ENCODE measurements around the gene UNC45B.
"Not testable (repeated sequence)": the region's sequence is repeated elsewhere in the genome, so short reads cannot be mapped to it uniquely, and the experiment has no call there.

UNC45B gene

DNA sequence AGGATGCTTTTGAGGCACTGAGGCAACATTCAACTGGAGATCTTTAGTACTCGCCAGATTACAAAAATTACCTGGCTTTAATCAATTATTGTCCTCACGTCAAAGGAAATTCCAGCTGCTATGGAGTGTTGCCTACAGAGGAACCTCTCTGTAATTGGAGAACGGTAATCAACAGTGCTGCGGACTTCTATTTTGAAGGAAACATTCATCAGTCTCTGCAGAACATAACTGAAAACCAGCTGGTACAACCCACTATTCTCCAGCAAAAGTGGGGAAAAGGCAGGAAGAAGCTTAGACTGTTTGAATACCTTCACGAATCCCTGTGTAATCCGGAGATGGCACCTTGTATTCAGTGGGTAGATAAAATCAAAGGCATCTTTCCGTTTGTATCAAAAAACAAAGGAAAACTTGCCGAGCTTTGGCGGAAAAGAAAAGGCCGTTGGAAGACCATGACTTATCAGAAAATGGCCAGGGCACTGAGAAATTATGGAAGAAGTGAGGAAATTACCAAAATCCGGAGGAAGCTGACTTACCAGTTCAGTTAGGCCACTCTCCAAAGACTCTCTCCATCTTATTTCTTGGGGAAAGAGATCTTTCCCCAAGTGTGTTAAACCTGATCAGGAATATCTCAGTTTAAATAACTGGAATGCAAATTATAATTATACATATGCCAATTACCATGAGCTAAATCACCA, 43.5 kb downstream of the UNC45B start:
- DNase-seq = no peak
- TF ChIP-seq, protein P1, sequence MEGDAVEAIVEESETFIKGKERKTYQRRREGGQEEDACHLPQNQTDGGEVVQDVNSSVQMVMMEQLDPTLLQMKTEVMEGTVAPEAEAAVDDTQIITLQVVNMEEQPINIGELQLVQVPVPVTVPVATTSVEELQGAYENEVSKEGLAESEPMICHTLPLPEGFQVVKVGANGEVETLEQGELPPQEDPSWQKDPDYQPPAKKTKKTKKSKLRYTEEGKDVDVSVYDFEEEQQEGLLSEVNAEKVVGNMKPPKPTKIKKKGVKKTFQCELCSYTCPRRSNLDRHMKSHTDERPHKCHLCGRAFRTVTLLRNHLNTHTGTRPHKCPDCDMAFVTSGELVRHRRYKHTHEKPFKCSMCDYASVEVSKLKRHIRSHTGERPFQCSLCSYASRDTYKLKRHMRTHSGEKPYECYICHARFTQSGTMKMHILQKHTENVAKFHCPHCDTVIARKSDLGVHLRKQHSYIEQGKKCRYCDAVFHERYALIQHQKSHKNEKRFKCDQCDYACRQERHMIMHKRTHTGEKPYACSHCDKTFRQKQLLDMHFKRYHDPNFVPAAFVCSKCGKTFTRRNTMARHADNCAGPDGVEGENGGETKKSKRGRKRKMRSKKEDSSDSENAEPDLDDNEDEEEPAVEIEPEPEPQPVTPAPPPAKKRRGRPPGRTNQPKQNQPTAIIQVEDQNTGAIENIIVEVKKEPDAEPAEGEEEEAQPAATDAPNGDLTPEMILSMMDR (IDR thresholded peaks at IDR 0.05; ENCODE audit: low read length) = no peak
- TF ChIP-seq EZH2phosphoT487 (IDR thresholded peaks at IDR 0.05; ENCODE audit: low read length) (no peak), EZH2 (optimal IDR thresholded peaks at IDR 0.05; ENCODE audit: low read depth, low read length) (no peak)
- H3K4me1 ChIP-seq (ENCODE audit: low read length) = no peaks in the 10 kb centered on the region
- no peak overlapping the region for H3K27ac ChIP-seq (ENCODE audit: low read length)
- H3K36me3 ChIP-seq (replicated peaks; ENCODE audit: insufficient read depth, low read length) = no peaks in the 10 kb centered on the region
- no peaks in the 10 kb centered on the region for H3K79me2 ChIP-seq (ENCODE audit: low read length)
- H2AFZ ChIP-seq (ENCODE audit: low read length) = no peak overlapping the region
- 0 out of 2 replicates have a peak, but pooled peaks cover 4% of the 10 kb centered on the region for H3K27me3 ChIP-seq (replicated peaks; ENCODE audit: insufficient read depth, low read length)
- H3F3A ChIP-seq (ENCODE audit: insufficient read depth, low read length) = no peaks in the 10 kb centered on the region
- no peaks in the 10 kb centered on the region for H3K9me3 ChIP-seq (replicated peaks; ENCODE audit: insufficient read depth, low read length)
- no peak overlapping the region for H3K9ac ChIP-seq (ENCODE audit: low read length)
- no peak overlapping the region for H3K4me2 ChIP-seq (ENCODE audit: low read depth, low read length)
- H4K20me1 ChIP-seq (ENCODE audit: insufficient read depth, low read length) = no peaks in the 10 kb centered on the region
- no peaks in the 10 kb centered on the region for H3K9me2 ChIP-seq (replicated peaks; ENCODE audit: insufficient read depth, low read length)
- no peak overlapping the region for H3K4me3 ChIP-seq (ENCODE audit: low read length)

DNA sequence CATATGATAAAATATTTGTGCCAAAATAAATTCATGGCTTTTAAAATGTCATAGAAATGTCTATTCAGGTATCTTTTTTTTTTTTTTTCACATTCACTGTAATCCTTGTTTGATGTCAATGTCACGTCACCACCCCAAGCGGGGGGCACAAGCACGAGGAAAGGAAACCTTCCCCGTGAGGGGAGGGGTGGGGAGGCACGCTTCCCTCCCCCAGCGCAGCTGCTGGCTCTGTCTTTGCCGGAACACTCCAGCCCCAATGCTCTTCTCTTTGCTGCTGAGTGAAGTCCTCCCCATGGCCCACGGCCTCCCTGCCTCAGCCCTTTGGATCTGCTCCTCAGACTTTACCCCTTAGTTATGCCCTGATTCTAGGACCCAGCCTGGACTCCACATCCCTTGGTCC, 45.1 kb downstream of the UNC45B start:
- no peaks in the 10 kb centered on the region for H3K79me2 ChIP-seq (ENCODE audit: low read length)
- H3F3A ChIP-seq (ENCODE audit: insufficient read depth, low read length) = no peaks in the 10 kb centered on the region
- H3K27ac ChIP-seq (ENCODE audit: low read length) = no peak overlapping the region
- no peak overlapping the region for H3K4me3 ChIP-seq (ENCODE audit: low read length)
- H3K9me2 ChIP-seq (replicated peaks; ENCODE audit: insufficient read depth, low read length) = no peaks in the 10 kb centered on the region
- H2AFZ ChIP-seq (ENCODE audit: low read length) = no peak overlapping the region
- H3K27me3 ChIP-seq (replicated peaks; ENCODE audit: insufficient read depth, low read length) = 0 out of 2 replicates have a peak, but pooled peaks cover 4% of the 10 kb centered on the region
- H3K36me3 ChIP-seq (replicated peaks; ENCODE audit: insufficient read depth, low read length) = no peaks in the 10 kb centered on the region
- TF ChIP-seq, protein P1 (IDR thresholded peaks at IDR 0.05; ENCODE audit: low read length) = no peak
- TF ChIP-seq EZH2 (optimal IDR thresholded peaks at IDR 0.05; ENCODE audit: low read depth, low read length) = no peak
- no peak for TF ChIP-seq EZH2phosphoT487 (IDR thresholded peaks at IDR 0.05; ENCODE audit: low read length)
- no peaks in the 10 kb centered on the region for H3K4me1 ChIP-seq (ENCODE audit: low read length)
- no peaks in the 10 kb centered on the region for H3K9me3 ChIP-seq (replicated peaks; ENCODE audit: insufficient read depth, low read length)
- no peaks in the 10 kb centered on the region for H4K20me1 ChIP-seq (ENCODE audit: insufficient read depth, low read length)
- H3K4me2 ChIP-seq (ENCODE audit: low read depth, low read length) = no peak overlapping the region
- no peak for DNase-seq
- H3K9ac ChIP-seq (ENCODE audit: low read length) = no peak overlapping the region

DNA sequence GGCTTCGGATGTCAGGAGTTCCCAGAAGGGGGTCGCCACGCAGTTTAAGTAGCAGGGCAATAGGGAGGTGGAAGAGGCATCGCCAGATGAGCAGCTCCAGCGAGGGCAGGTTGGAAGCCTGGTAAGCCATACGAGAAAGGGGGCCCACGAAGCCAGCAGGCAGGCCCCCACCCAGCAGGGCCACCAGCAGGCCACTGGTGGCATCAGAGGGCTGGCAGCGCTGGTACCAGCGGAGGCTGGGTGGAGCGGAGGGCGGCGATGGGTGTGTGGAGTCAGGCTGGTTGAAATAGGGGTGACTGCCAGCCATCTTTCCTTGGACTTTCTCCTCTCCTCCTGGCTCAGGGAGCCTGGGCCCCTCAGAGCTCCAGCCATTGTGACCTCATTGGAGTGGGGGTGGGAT, 46.4 kb downstream of the UNC45B start, which contains the start of gene SLC35G3:
Gene SLC35G3, minus strand, starts transcription at position 393 of the 400 bp plus-strand sequence. Its CDS starts 86 bp downstream, at position 307.
- H3K9me2 ChIP-seq (replicated peaks; ENCODE audit: insufficient read depth, low read length); H3K9me3 ChIP-seq (replicated peaks; ENCODE audit: insufficient read depth, low read length); H3K4me2 ChIP-seq (ENCODE audit: low read depth, low read length); H3K9ac ChIP-seq (ENCODE audit: low read length); H3K27me3 ChIP-seq (replicated peaks; ENCODE audit: insufficient read depth, low read length); DNase-seq; H3K4me3 ChIP-seq (ENCODE audit: low read length); H3K27ac ChIP-seq (ENCODE audit: low read length); H3K79me2 ChIP-seq (ENCODE audit: low read length); H3F3A ChIP-seq (ENCODE audit: insufficient read depth, low read length); H3K4me1 ChIP-seq (ENCODE audit: low read length); H2AFZ ChIP-seq (ENCODE audit: low read length); H3K36me3 ChIP-seq (replicated peaks; ENCODE audit: insufficient read depth, low read length); H4K20me1 ChIP-seq (ENCODE audit: insufficient read depth, low read length): not testable (repeated sequence)

DNA sequence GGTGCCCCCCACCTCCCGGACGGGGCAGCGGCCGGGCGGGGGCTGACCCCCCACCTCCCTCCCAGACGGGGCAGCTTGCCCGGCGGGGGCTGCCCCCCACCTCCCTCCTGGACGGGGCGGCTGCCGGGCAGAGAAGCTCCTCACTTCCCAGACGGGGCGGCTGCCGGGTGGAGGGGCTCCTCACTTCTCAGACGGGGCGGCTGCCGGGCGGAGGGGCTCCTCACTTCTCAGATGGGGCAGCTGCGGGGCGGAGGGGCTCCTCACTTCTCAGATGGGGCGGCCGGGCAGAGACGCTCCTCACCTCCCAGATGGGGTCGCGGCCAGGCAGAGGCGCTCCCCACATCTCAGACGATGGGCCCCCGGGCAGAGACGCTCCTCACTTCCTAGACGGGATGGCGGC, 47.4 kb downstream of the UNC45B start:
- H3K9me2 ChIP-seq (replicated peaks; ENCODE audit: insufficient read depth, low read length); H3K9ac ChIP-seq (ENCODE audit: low read length); H3K4me3 ChIP-seq (ENCODE audit: low read length); H3K79me2 ChIP-seq (ENCODE audit: low read length); H3K4me1 ChIP-seq (ENCODE audit: low read length); H3K4me2 ChIP-seq (ENCODE audit: low read depth, low read length); H3K27me3 ChIP-seq (replicated peaks; ENCODE audit: insufficient read depth, low read length); H4K20me1 ChIP-seq (ENCODE audit: insufficient read depth, low read length); H2AFZ ChIP-seq (ENCODE audit: low read length); H3K27ac ChIP-seq (ENCODE audit: low read length); DNase-seq; H3K36me3 ChIP-seq (replicated peaks; ENCODE audit: insufficient read depth, low read length); H3F3A ChIP-seq (ENCODE audit: insufficient read depth, low read length); H3K9me3 ChIP-seq (replicated peaks; ENCODE audit: insufficient read depth, low read length): not testable (repeated sequence)

DNA sequence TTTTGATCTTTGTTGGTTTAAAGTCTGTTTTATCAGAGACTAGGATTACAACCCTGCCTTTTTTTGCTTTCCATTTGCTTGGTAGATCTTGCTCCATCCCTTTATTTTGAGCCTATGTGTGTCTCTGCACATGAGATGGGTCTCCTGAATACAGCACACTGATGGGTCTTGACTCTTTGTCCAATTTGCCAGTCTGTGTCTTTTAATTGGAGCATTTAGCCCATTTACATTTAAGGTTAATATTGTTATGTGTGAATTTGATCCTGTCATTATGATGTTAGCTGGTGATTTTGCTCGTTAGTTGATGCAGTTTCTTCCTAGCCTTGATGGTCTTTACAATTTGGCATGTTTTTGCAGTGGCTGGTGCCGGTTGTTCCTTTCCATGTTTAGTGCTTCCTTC, 55.0 kb downstream of the UNC45B start:
- H3K4me3 ChIP-seq (ENCODE audit: low read length); H3K9me3 ChIP-seq (replicated peaks; ENCODE audit: insufficient read depth, low read length); H2AFZ ChIP-seq (ENCODE audit: low read length); H3K36me3 ChIP-seq (replicated peaks; ENCODE audit: insufficient read depth, low read length); DNase-seq; H3K27me3 ChIP-seq (replicated peaks; ENCODE audit: insufficient read depth, low read length); H3K9me2 ChIP-seq (replicated peaks; ENCODE audit: insufficient read depth, low read length); H3K4me2 ChIP-seq (ENCODE audit: low read depth, low read length); H4K20me1 ChIP-seq (ENCODE audit: insufficient read depth, low read length); H3K9ac ChIP-seq (ENCODE audit: low read length); H3K79me2 ChIP-seq (ENCODE audit: low read length); H3K4me1 ChIP-seq (ENCODE audit: low read length); H3F3A ChIP-seq (ENCODE audit: insufficient read depth, low read length); H3K27ac ChIP-seq (ENCODE audit: low read length): not testable (repeated sequence)

Measured in MM.1S (cell line).